Mesothelial cell of epicardium (in vitro differentiated cells): ENCODE measurements around the gene GCNT3. TPM values are rescaled to one million over a fixed set of nuclear protein-coding genes. Genes with fewer than 3 reads are reported as not detected.
A peak's percentile ranks its signal among the peaks of the same experiment; 100 is the strongest.

Experiments used
- DNase-seq, 2 experiments: peaks; one replicate each; pipeline ENCODE4 v3.0.0; 2021; ENCODE audit warnings: low spot score in 2 of 2; ENCODE audit not compliant: unreplicated experiment in 2 of 2
- H3K27ac Mint-ChIP-seq: 2 replicates; pipeline ENCODE4 v1.8.0; 2021; ENCODE audit warnings: mixed read lengths
- H3K27me3 Mint-ChIP-seq: 2 replicates; pipeline ENCODE4 v1.8.0; 2021; ENCODE audit warnings: low read depth, mixed read lengths
- H3K36me3 Mint-ChIP-seq: 2 replicates; pipeline ENCODE4 v1.8.0; 2021; ENCODE audit warnings: mixed read lengths
- H3K4me1 Mint-ChIP-seq: 2 replicates; pipeline ENCODE4 v1.8.0; 2021; ENCODE audit warnings: mixed read lengths
- H3K4me3 Mint-ChIP-seq: 2 replicates; pipeline ENCODE4 v1.8.0; 2021; ENCODE audit warnings: mild to moderate bottlenecking, moderate library complexity, mixed read lengths
- H3K9me3 Mint-ChIP-seq: 2 replicates; pipeline ENCODE4 v1.8.0; 2021; ENCODE audit warnings: mixed read lengths
- CTCF ChIP-seq: fragments of 200-600 bp; sonication (generic); IDR thresholded peaks from one replicate; pipeline ENCODE4 v1.5.0; 2021; ENCODE audit warnings: antibody characterized with exemption; ENCODE audit not compliant: unreplicated experiment
- total RNA-seq: library from RNA; stranded (reverse); gene quantifications from 3 replicates; pipeline ENCODE4 v1.2.1, GENCODE V29; 2021

The GCNT3 gene
- total RNA-seq, 1 donor from 2014 or later = not detected

GRCh38 chr15:59656897-59657634 lies 45.5 kb downstream of the GCNT3 start, which contains the start of gene GTF2A2:
GTF2A2 (minus strand) TSS chr15:59657515; CDS start chr15:59652277, 5,238 bp downstream.
- peak; percentile 88 to 94 for DNase-seq
- no peak within 1 kb of the TSS for H3K4me3 Mint-ChIP-seq
- no peak for TF ChIP-seq CTCF

GRCh38 chr15:59657635-59658125 lies 46.1 kb downstream of the GCNT3 start:
- Mint-ChIP-seq H3K27ac (peak overlapping the region; percentile 86), H3K4me3 (no peak overlapping the region), H3K36me3 (peaks cover 6% of the 10 kb centered on the region), H3K9me3 (peaks cover 4% of the 10 kb centered on the region), H3K4me1 (peaks cover 3% of the 10 kb centered on the region), H3K27me3 (no peaks in the 10 kb centered on the region)
- DNase-seq = no peak
- TF ChIP-seq CTCF = no peak

More at GRCh38 chr15:59656897-59657634, 45.5 kb downstream of the GCNT3 start, which contains the start of gene GTF2A2:
- Mint-ChIP-seq H3K27ac (peak within 1 kb of the TSS; percentile 86), H3K36me3 (peaks cover 5% of the 10 kb centered on the region), H3K9me3 (peaks cover 10% of the 10 kb centered on the region), H3K4me1 (peaks cover 3% of the 10 kb centered on the region), H3K27me3 (no peaks in the 10 kb centered on the region)

- DNase-seq = no peak
- no peak overlapping the region for H3K4me3 Mint-ChIP-seq
- H3K27me3 Mint-ChIP-seq = no peaks in the 10 kb centered on the region
- H3K36me3 Mint-ChIP-seq = peaks cover 8% of the 10 kb centered on the region
- no peak overlapping the region for H3K27ac Mint-ChIP-seq
- TF ChIP-seq CTCF = no peak
- H3K4me1 Mint-ChIP-seq = peaks cover 3% of the 10 kb centered on the region
- H3K9me3 Mint-ChIP-seq = no peaks in the 10 kb centered on the region
Observed at GRCh38 chr15:59659366-59659765, 47.8 kb downstream of the GCNT3 start.

- TF ChIP-seq CTCF = no peak
- Mint-ChIP-seq H3K36me3 (peaks cover 8% of the 10 kb centered on the region), H3K4me3 (no peak overlapping the region), H3K9me3 (no peaks in the 10 kb centered on the region), H3K27ac (no peak overlapping the region), H3K4me1 (peaks cover 3% of the 10 kb centered on the region), H3K27me3 (no peaks in the 10 kb centered on the region)
- no peak for DNase-seq
Observed at GRCh38 chr15:59662260-59662659, 50.7 kb downstream of the GCNT3 start.

- Mint-ChIP-seq H3K27ac (no peak overlapping the region), H3K4me3 (no peak overlapping the region), H3K36me3 (peaks cover 29% of the 10 kb centered on the region), H3K27me3 (no peaks in the 10 kb centered on the region), H3K4me1 (no peaks in the 10 kb centered on the region), H3K9me3 (no peaks in the 10 kb centered on the region)
- TF ChIP-seq CTCF = no peak
- DNase-seq = no peak
Observed at GRCh38 chr15:59668556-59668955, 57.0 kb downstream of the GCNT3 start.

Other genes with a start within 250 kb of the GCNT3 start
- 48.2 to 54.2 TPM (median 53.2 TPM) in 3 replicates for gene MYO1E, start 238.9 kb upstream of the GCNT3 start, total RNA-seq
- 0.92 to 1.0 TPM (median 0.97 TPM) in 3 replicates for gene FAM81A, start 173.6 kb upstream of the GCNT3 start, total RNA-seq
- 78.3 to 88.0 TPM (median 84.0 TPM) in 3 replicates for gene GTF2A2, start 45.7 kb downstream of the GCNT3 start, total RNA-seq
- gene BNIP2, start 77.5 kb downstream of the GCNT3 start, total RNA-seq = 61.3 to 69.6 TPM (median 63.2 TPM) in 3 replicates